Astrocyte (in vitro differentiated cells and primary cell): ENCODE results near the gene ATL3. TPM values are rescaled to one million over a fixed set of nuclear protein-coding genes. Genes with fewer than 3 reads are reported as not detected.

ENCODE experiments used
- DNase-seq: peaks from one replicate; pipeline ENCODE4 v3.0.0-alpha.2; 2010; ENCODE audit warnings: low read depth
- FAIRE-seq: peaks from 2 replicates; lab custom pipeline; 2011; peaks lifted over from hg19 to GRCh38; lab: Jason Lieb, UNC
- H2AFZ ChIP-seq: 2 replicates; pipeline ENCODE4 v1.6.0; 2012; ENCODE audit warnings: low read depth, low read length, inconsistent platforms
- H3K27ac ChIP-seq: 2 replicates; pipeline ENCODE4 v1.5.1; 2011; ENCODE audit warnings: low read depth, low read length, inconsistent platforms
- H3K27me3 ChIP-seq: 2 replicates; pipeline ENCODE4 v1.6.0; 2011; ENCODE audit warnings: low read length, inconsistent platforms; ENCODE audit not compliant: insufficient read depth
- H3K36me3 ChIP-seq: 2 replicates; pipeline ENCODE4 v1.5.1; 2011; ENCODE audit warnings: low read length, inconsistent platforms; ENCODE audit not compliant: insufficient read depth
- H3K4me1 ChIP-seq: 2 replicates; pipeline ENCODE4 v1.5.1; 2011; ENCODE audit warnings: low read length, inconsistent platforms; ENCODE audit not compliant: insufficient read depth
- H3K4me2 ChIP-seq: 2 replicates; pipeline ENCODE4 v1.6.0; 2012; ENCODE audit warnings: low read length, inconsistent platforms
- H3K4me3 ChIP-seq: 2 replicates; pipeline ENCODE4 v1.5.1; 2011; ENCODE audit warnings: low read depth, mild to moderate bottlenecking, low read length, inconsistent platforms; ENCODE audit not compliant: insufficient read depth
- H3K79me2 ChIP-seq: 2 replicates; pipeline ENCODE4 v1.6.0; 2012; ENCODE audit warnings: mild to moderate bottlenecking, low read length, inconsistent platforms; ENCODE audit not compliant: insufficient read depth
- H3K9ac ChIP-seq: 2 replicates; pipeline ENCODE4 v1.6.0; 2012; ENCODE audit warnings: mild to moderate bottlenecking, low read length, inconsistent platforms
- H3K9me3 ChIP-seq: 2 replicates; pipeline ENCODE4 v1.5.1; 2012; ENCODE audit warnings: low read depth, mild to moderate bottlenecking, low read length, inconsistent platforms; ENCODE audit not compliant: insufficient read depth
- H4K20me1 ChIP-seq: 2 replicates; pipeline ENCODE4 v1.6.0; 2012; ENCODE audit warnings: low read length, inconsistent platforms; ENCODE audit not compliant: insufficient read depth
- H3K27ac Mint-ChIP-seq: one replicate; pipeline ENCODE4 v1.8.0; 2021; ENCODE audit warnings: mild to moderate bottlenecking, mixed read lengths; ENCODE audit not compliant: unreplicated experiment
- H3K27me3 Mint-ChIP-seq: one replicate; pipeline ENCODE4 v1.8.0; 2021; ENCODE audit warnings: low read depth, mixed read lengths; ENCODE audit not compliant: unreplicated experiment
- H3K36me3 Mint-ChIP-seq: one replicate; pipeline ENCODE4 v1.8.0; 2021; ENCODE audit warnings: low read depth, mixed read lengths; ENCODE audit not compliant: unreplicated experiment
- H3K4me1 Mint-ChIP-seq: one replicate; pipeline ENCODE4 v1.8.0; 2021; ENCODE audit warnings: low read depth, mixed read lengths; ENCODE audit not compliant: unreplicated experiment
- H3K4me3 Mint-ChIP-seq: one replicate; pipeline ENCODE4 v1.8.0; 2021; ENCODE audit warnings: mild to moderate bottlenecking, moderate library complexity, mixed read lengths; ENCODE audit not compliant: unreplicated experiment
- H3K9me3 Mint-ChIP-seq: one replicate; pipeline ENCODE4 v1.8.0; 2021; ENCODE audit warnings: mild to moderate bottlenecking, mixed read lengths; ENCODE audit not compliant: unreplicated experiment
- EZH2 ChIP-seq: IDR thresholded peaks from 2 replicates; pipeline ENCODE4 v1.6.1; 2012; ENCODE audit warnings: mild to moderate bottlenecking, low read length, inconsistent platforms; ENCODE audit not compliant: insufficient read depth
- total RNA-seq: library from RNA; stranded (reverse); gene quantifications from 2 replicates; pipeline ENCODE4 v1.2.1, GENCODE V29; 2021
- TF ChIP-seq, protein P1 (sequence below): IDR thresholded peaks from 2 replicates; pipeline ENCODE4 v1.5.1; 2011; ENCODE audit warnings: low read depth, mild to moderate bottlenecking, inconsistent platforms, low read length, moderate library complexity; ENCODE audit not compliant: insufficient read depth

The ATL3 gene
- total RNA-seq, 1 donor from 2014 or later: 45.2 TPM

DNA sequence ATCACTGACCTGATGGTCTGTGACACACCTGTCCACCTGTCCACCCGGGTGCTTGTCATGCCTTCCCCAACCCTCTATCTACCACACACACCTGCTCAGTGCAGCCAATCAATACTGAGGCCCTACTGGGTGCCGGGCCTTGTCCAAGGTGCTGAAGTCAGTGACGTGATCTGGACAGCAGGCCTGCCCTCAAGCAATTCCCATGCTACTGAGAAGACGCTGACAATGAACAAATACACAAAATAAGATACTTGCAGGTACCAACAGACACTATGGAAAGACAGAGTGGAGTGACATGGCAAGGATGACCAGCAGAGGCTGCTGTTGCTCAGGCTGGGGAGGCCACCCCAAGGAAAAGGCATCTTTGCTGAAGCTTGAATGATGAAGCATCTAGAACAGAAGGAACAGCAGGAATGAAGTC is 78.2 kb downstream of the ATL3 start:
- H3K9ac ChIP-seq: no peak overlapping the region
- Mint-ChIP-seq H3K4me1 (peaks cover 3% of the 10 kb centered on the region), H3K36me3 (peaks cover 8% of the 10 kb centered on the region), H3K27me3 (no peaks in the 10 kb centered on the region), H3K4me3 (no peak overlapping the region), H3K9me3 (peaks cover 4% of the 10 kb centered on the region), H3K27ac (no peak overlapping the region)
- no peak for FAIRE-seq
- H3K27me3 ChIP-seq: no peaks in the 10 kb centered on the region
- H2AFZ ChIP-seq: no peak overlapping the region
- TF ChIP-seq EZH2: no peak
- TF ChIP-seq, protein P1, sequence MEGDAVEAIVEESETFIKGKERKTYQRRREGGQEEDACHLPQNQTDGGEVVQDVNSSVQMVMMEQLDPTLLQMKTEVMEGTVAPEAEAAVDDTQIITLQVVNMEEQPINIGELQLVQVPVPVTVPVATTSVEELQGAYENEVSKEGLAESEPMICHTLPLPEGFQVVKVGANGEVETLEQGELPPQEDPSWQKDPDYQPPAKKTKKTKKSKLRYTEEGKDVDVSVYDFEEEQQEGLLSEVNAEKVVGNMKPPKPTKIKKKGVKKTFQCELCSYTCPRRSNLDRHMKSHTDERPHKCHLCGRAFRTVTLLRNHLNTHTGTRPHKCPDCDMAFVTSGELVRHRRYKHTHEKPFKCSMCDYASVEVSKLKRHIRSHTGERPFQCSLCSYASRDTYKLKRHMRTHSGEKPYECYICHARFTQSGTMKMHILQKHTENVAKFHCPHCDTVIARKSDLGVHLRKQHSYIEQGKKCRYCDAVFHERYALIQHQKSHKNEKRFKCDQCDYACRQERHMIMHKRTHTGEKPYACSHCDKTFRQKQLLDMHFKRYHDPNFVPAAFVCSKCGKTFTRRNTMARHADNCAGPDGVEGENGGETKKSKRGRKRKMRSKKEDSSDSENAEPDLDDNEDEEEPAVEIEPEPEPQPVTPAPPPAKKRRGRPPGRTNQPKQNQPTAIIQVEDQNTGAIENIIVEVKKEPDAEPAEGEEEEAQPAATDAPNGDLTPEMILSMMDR: peak; percentile 72
- no peaks in the 10 kb centered on the region for H3K4me1 ChIP-seq
- no peaks in the 10 kb centered on the region for H4K20me1 ChIP-seq
- no peak overlapping the region for H3K27ac ChIP-seq
- H3K36me3 ChIP-seq: no peaks in the 10 kb centered on the region
- no peak for DNase-seq
- H3K9me3 ChIP-seq: no peaks in the 10 kb centered on the region
- H3K4me3 ChIP-seq: no peak overlapping the region
- H3K79me2 ChIP-seq: no peaks in the 10 kb centered on the region
- H3K4me2 ChIP-seq: no peak overlapping the region

DNA sequence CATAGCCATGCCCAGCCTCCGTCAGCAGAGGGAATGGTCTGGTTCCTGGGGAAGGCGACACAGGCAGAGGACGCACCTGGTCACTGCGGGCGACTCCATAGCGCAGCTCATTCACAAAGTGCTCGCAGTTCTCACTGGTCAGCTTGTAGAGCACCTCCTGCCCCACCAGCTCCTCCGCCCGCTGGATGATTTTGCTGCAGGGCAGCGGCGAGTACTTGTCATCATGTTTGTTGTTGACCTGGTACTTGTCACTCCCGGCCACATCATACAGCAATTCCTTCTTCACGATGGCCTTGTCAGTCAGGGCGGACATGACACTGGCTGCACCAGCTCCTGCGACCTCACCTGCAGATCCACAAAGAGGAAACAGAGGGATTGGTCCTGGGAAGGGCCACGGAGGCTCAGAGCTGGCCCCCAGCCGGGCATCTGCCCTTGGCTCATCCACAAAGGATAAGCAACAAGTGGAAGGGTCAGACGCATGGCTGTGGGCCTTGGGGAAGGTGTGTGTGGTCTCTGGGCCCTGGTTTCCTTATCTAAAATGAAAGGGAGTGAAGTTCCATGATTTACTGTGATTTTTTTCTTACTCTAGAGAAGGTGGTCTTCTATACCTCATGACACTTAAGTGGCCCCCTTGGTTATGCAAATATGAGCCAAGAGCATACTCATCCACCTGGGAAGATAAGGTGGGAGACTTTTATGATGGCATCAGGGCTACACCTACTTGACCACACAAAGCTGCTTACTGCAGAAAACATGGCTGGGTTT is 81.0 kb downstream of the ATL3 start:
- Histone ChIP-seq H3K79me2 (no peaks in the 10 kb centered on the region), H3K27ac (no peak overlapping the region), H2AFZ (no peak overlapping the region), H3K4me3 (no peak overlapping the region), H4K20me1 (no peaks in the 10 kb centered on the region), H3K4me1 (no peaks in the 10 kb centered on the region), H3K4me2 (no peak overlapping the region), H3K9ac (no peak overlapping the region), H3K36me3 (no peaks in the 10 kb centered on the region), H3K9me3 (no peaks in the 10 kb centered on the region), H3K27me3 (no peaks in the 10 kb centered on the region)
- no peak for DNase-seq
- Mint-ChIP-seq H3K9me3 (no peaks in the 10 kb centered on the region), H3K27me3 (no peaks in the 10 kb centered on the region), H3K4me1 (no peaks in the 10 kb centered on the region), H3K27ac (no peak overlapping the region), H3K4me3 (no peak overlapping the region), H3K36me3 (peaks cover 5% of the 10 kb centered on the region)
- no peak for FAIRE-seq
- TF ChIP-seq, protein P1: no peak
- TF ChIP-seq EZH2: no peak

DNA sequence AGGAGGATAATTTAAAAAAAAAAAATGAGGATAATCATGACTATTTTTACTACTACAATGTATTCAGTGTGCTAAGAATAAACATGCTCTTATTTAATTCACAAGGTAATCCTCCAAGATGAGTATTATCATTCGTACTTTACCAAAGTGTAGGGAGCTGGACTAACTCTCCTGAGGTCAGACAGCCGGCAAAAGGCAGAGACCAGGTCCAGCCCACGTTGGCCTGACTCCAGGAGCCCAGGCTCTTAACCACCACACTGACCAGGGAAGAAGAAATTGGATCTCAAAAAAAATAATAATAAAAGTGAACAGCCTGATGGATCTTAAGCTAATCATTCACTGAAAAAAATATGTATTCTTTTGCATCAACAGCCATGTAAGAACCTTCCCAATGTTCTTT is 82.2 kb downstream of the ATL3 start:
- Histone ChIP-seq H3K79me2 (no peaks in the 10 kb centered on the region), H3K27me3 (no peaks in the 10 kb centered on the region), H3K4me1 (no peaks in the 10 kb centered on the region), H3K9ac (no peak overlapping the region), H3K36me3 (no peaks in the 10 kb centered on the region), H3K4me3 (no peak overlapping the region), H4K20me1 (no peaks in the 10 kb centered on the region), H3K4me2 (no peak overlapping the region), H3K27ac (no peak overlapping the region), H2AFZ (no peak overlapping the region), H3K9me3 (no peaks in the 10 kb centered on the region)
- TF ChIP-seq, protein P1: no peak
- TF ChIP-seq EZH2: no peak
- no peaks in the 10 kb centered on the region for H3K4me1 Mint-ChIP-seq
- peaks cover 7% of the 10 kb centered on the region for H3K36me3 Mint-ChIP-seq
- FAIRE-seq: no peak
- H3K27ac Mint-ChIP-seq: no peak overlapping the region
- no peaks in the 10 kb centered on the region for H3K9me3 Mint-ChIP-seq
- no peak for DNase-seq
- no peaks in the 10 kb centered on the region for H3K27me3 Mint-ChIP-seq
- no peak overlapping the region for H3K4me3 Mint-ChIP-seq
